Measurements from ENCODE around the gene CKMT2.
A peak's percentile ranks its signal among the peaks of the same experiment; 100 is the strongest.
"Not testable (repeated sequence)": the region's sequence is repeated elsewhere in the genome, so short reads cannot be mapped to it uniquely, and the experiment has no call there.

CKMT2 gene

DNA sequence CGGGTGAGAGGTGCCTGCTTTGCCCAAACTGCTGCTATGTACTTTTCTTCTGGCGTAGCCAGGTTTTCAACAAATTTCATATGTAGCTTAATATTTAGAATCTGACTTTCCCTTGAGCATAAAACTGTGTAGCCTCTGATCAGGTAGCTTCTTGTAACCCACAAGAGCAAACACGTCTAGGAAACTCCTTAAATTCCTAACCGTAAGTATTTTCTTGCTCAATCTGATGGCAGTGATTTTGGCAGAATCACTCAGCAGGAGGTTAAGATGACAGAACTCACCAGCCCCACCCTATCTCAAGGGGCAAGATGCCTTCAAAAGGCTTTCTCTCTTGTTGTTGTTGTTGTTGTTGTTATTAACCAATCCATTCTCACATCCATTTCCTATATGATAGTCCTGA is 20.8 kb downstream of the CKMT2 start:
- no peak for DNase-seq

DNA sequence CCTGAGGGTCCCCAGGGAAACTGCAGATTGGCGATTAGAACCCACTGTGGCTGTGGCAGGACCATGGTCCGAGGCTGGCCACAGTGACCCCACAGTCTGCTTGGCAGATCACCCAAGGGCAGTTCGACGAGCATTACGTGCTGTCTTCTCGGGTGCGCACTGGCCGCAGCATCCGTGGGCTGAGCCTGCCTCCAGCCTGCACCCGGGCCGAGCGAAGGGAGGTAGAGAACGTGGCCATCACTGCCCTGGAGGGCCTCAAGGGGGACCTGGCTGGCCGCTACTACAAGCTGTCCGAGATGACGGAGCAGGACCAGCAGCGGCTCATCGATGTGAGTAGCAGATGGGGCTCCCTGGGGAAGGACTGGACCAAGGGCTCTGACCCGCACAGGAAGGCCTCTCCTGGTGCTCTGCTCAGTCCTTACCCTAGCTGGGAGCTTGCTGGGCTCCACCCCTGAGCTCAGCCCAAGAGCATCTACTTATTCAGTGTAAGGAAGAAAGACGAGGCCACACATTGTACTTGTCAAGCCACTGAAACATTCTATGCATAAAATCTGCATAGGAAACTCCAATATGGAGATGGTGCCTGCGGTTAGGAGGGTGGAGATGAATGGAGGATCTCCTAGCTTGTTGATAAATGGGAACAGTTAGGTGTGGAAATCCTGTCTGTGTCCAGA is 21.9 kb downstream of the CKMT2 start:
- DNase-seq, result no peak

DNA sequence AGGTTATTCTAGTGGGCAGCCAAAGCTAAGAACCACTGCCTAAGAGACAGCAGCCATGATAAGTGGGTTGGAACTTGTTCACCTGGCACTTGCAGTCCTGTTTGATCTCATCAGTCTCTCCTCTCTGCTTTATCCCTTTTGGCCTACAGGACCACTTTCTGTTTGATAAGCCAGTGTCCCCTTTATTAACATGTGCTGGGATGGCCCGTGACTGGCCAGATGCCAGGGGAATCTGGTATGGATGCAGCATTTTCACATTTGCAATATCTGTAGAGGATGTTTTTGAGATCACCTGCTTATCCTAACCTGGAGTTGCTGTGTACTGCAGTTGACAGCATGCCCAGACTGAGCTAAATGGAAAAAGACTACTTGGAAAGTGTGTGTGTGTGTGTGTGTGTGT is 23.6 kb downstream of the CKMT2 start:
- DNase-seq, result no peak

DNA sequence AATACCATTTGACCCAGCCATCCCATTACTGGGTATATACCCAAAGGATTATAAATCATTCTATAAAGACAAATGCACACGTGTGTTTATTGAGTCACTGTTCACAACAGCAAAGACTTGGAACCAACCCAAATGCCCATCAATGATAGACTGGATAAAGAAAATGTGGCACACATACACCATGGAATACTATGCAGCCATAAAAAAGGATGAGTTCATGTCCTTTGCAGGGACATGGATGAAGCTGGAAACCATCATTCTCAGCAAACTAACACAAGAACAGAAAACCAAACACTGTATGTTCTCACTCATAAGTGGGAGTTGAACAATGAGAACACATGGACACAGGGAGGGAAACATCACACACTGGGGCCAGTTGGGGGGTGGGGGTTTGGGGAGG is 29.7 kb downstream of the CKMT2 start:
- DNase-seq, result not testable (repeated sequence)

DNA sequence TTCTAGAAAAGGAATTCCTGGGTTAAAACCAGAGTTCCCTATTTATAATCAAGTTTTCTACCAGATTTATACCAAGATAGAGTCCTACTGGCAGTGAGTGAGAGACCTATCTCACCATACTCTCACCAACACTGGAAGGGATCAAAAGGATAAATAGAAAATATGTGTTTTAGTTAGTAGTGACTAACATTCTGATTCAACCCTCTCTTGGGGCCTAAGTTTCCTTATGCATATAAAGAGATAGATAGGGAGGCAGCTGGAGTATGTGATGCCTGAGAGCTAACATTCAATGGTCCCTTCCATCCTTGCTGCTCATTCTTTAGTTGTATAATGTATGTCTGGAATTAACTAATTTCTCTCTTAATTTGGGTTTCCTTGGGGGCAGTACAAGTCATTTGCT is 32.0 kb downstream of the CKMT2 start:
- no peak for DNase-seq

DNA sequence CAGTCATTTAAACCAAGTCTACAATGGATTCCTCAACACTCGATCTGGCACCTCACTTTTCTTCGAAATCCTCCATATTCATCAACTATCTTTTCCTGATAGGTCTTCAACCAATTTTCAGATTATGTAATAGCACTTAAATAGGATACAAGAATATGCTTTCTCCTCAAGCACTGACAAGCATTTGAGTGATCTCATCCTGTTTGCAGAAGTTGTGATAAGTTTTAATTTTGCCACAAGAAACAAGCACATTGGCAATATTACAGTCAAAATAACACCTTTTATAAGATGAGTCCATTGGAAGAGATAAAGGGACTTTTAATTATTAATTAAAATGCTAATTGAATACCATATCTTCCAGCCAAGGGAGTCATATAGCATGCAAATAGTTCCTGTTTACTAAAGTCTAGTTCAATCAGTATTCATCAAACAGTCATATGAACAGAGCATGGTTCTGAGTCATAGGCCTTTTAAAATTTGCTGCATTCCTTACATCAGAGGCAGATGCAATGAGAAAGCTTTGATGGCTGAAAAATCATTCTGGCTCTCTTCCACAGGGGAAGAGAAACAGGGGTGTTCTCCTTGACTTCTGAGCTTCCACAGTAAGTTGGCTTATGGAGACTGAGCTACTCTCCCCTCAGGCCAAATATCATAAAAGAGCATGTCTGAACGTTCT is 35.5 kb downstream of the CKMT2 start:
- no peak for DNase-seq

DNA sequence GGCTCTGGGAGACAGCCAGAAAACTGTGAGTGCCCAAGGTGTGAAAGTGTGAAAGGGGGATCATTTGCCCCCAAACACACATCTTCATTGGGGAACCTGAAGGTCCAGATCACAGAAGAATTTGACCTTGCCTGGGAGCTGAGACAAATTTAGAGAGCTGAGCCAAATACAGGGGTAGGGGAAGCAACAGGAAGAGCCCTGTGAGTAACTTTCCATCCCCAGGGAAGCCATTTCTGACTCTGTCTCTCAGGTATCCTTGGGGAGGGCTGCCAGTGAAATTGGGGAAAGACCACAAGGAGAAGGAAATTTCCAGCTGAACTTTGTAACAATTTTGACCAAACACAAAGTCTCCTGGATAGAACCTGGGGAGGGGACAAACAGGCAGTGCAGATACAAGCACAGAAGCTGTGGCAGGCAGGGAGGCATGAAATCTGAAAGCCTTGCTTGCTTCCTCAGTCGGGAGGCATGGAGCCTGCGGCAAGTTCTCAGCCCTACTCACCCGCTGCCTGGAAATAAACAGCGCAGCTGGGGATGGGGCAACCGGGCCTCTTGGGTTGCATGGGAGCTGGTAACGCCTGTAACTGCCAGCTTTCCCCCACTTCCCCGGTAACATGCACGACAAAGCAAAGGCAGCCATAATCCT is 36.8 kb downstream of the CKMT2 start:
- no peak for DNase-seq

DNA sequence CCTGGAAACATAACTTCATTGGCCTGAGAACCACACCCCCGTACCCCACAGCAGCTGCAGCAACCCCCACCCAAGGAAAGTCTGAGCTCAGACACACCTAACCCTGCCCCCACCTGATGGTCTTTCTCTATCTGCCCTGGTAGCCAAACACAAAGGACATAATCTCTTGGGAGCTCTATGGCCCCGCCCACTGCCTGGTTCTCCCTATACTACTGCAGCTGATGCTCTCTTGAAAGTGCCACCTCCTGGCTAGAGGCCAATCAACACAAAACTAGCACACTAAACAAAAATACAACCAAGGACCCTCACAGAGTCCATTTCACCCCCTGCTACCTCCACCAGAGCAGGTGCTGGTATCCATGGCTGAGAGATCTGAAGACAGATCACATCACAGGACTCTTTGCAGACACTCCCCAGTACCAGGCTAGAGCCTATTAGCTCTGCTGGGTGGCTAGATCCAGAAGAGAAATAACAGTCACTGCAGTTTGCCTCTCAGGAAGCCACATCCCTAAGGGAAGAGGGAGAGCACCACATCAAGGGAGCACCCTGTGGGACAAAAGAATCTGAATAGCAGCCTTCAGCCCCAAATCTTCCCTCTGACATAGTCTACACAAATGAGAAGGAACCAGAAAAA is 37.4 kb downstream of the CKMT2 start:
- DNase-seq, result not testable (repeated sequence)

DNA sequence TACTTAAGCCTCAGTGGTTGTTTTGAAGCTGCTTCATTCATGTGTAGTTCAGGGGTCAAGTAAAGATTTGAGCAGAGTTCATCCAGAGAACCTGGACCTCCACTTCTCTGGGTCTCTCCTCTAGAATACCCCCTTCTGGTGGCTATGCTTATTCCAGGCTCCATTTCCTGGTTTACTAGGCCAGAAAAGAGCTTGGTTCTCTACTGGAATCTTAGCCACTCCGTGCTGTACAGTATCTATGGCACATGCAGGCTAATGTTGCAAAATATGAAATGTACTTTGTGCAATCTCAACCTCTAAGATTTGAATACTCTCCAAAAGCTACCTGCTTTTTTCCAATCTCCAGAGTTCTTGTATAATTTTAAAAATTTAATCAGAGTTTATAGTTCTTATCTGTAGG is 50.9 kb downstream of the CKMT2 start:
- DNase-seq, result no peak

DNA sequence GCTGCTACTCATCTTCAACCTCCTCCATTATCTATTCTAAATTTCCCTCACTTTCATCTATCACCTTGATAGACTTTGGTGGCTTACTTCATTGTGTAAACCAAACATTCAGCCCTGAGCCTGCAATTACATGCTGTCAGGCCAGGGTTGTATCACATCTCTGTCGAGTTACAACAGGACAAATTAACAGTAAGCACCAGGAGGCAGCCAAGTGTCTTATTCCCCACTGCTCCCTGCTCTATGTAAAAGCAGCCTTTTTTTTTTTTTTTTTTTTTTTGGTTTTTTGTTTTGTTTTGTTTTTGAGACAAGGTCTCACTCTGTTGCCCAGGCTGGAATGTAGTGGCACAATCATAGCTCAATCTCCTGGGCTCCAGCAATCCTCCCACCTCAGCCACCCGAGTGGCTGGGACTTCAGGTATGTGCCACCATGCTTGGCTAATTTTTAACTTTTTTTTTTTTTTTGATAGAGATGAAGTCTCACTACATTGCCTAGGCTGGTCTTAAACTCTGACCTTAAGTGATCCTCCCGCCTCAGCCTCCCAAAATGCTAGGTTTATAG is 53.0 kb downstream of the CKMT2 start:
- no peak for DNase-seq

DNA sequence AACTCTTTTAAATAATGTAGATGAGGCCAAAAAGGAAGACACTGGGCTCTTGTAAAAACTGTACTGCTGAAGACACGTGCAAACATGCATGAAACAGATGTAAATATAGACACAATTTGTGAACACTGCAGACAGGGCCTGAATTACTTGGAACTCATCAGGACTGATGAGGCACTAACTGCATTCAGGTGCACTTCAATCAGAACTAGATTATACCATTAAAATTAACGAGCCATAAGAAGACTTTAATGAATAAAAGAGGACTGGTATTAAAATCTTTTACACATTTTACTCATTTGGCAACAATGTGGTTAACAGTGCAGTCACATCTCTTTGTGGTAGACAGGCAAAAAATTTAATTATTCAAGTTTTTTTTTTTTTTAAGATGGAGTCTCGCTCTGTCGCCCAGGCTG is 54.9 kb downstream of the CKMT2 start:
- no peak for DNase-seq

DNA sequence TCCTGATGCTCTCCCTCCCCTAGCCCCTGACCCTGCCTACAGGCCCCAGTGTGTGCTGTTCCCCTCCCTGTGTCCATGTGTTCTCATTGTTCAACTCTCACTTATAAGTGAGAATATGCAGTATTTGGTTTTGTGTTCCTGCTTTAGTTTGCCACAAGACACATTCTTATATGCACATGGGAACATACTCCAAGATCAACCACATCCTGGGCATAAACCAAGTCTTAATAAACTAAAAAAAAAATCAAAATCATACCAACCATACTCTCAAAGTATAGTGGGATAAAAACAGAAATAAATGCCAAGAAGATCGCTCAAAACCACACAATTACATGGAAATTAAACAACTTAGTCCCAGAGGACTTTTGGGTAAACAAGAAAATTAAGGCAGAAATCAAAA is 57.0 kb downstream of the CKMT2 start:
- DNase-seq, result no peak

DNA sequence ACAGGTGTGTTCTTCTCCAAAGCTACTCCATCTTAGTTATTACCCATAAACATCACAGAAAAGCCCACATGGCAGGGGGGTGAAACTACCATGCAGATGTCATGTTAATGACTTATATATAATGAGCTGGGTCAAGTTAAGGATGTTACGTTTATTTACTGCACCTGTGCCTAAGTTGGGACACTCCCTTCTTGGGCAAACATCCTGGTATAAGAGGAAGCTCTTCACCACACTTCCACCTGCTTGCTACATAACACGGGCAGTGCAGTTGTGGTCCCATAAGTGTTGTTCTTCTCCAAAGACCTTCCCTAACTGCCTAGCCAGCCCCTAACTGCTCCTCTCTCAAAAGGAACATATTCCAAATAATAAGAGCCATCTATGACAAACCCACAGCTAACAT is 59.0 kb downstream of the CKMT2 start:
- DNase-seq, result no peak

DNA sequence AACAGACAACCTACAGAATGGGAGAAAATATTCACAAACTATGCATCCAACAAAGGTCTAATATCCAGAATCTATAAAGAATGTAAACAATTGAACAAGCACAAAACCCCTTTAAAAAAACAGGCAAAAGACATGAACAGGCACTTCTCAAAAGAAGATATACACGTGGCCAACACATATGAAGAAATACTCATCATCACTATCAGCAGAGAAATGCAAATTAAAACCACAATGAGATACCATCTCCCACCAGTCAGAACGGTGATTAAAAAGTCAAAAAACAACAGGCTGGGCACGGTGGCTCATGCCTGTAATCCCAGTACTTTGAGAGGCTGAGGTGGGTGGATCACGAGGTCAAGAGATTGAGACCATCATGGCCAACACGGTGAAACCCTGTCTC is 60.9 kb downstream of the CKMT2 start:
- DNase-seq, result not testable (repeated sequence)

DNA sequence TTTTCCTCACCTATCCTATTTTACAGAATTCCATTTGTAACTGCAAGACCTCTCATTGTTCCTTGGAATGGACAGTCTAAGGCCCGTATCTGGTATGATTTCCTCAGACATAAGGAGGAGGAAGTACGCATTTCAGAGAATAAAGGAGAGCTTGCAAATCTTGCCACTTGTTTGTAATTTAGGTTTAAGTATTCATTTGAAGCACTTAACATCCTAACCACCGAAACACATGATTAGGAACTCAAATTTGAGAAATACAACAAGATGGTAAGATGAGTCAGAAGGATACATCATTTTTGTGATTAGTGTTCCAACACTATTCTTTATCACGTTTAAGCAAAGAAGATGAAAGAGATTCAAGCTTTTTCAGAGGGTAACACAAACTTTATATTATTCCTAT is 64.4 kb downstream of the CKMT2 start:
- DNase-seq, result no peak

DNA sequence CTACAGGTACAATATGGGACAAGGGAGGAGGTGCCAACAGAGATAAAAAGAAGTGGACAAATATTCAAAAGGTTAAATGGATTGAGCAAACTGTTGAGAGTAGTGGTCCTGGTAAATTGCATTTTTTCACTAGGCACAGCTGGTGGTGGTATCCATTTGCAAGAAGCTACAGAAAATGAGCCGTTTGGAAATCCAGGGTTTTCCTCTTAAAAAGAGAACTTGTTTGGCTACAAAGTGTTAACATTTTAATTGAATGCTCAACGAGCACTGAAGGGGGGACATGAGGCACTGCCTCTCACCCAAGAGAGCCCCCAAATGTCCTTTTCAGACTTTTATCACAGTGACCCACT is 67.8 kb downstream of the CKMT2 start:
- DNase-seq, result no peak

DNA sequence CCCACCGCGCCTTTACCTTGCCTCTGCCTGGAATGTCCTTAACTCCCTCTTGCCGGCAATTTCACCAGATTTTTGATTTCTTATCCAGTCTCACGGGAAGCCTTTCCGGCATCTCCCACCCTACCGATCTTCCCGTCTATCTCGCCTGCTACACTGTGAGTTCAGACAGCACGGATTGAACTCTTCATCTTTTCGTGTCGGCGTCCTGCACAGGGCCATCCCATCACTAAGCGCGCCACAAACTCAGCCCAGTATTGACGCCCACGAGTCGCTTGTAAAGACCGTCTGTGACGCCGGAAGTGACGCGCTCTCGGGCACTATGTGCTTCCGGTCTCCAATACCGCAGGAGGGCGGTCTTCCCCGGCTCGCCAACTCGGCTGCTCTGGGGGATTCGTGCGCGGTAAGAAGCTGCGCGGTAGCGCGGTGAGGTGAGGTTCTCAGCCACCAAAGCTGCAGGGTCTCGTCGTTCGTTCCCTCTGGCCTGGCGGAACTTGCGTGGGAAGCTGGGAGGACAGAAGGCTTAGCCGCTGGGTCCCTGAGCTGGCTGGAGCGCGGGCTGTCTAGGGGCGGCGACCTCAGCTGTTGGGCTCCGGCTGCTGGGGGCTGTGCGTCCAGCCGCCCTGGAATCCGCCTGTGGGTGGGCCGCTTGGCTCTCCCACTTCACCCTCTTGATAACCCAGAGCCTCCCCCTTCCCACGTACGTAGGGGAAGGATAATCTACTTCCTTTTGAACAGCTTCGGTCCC is 68.3 kb downstream of the CKMT2 start, which contains the start of gene ZCCHC9:
Gene ZCCHC9 (plus strand): TSS at position 317 of the 745 bp plus-strand sequence. CDS start 3,171 bp downstream, outside the sequence.
- peak; percentile 89 for DNase-seq

DNA sequence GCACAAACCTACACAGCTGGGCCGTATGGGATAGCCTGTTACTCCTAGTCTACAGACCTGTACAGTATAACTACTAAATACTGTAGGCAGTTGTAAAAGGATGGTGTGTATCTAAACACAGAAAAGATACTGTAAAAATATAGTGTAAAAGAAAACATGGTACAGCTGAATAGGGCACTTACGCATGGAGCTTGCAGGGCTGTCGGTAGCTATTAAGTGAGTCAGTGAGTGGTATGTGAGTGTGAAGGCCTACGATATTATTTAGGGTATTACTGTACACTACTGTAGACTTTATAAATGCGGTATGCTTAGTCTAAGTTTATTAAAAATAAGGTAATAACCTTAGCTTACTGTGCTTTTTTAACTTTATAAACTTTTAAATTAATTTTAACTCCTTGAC is 69.5 kb downstream of the CKMT2 start:
- no peak for DNase-seq

DNA sequence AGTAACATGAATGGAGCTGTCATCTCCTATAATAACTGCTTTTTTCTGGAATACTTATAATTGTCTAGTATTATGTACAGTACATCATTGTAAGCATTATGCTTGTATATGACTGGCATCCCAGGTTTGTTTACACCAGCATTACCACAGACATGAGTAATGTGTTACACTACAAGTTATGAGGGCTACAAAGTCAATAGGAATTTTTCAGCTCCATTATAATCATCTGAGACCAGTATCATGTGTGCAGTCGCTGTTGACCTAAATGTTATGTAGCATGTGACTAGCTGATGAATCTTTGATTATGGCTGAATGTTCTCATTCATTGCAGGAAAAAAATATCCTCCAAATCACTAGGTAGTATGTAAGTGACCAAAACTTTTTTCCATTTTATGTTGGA is 70.4 kb downstream of the CKMT2 start:
- no peak for DNase-seq

DNA sequence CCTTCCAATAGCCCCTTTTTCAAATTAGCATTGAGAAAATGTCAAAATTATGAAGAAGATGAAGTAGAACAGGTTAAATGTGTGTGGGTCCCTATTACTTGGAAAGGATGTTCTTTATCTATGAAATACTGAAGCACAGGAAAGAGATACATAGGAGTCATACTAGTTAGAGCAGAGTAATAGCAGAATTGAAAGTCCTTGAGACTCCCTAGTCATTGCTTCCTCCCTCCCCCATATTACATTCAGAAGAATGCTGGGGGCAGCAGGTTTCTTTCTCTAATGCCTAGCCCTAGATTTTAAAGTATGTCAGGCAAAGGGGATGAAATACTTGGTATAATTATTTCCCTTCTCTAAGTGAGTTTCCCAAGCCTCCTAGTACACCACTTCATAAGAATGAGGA is 72.7 kb downstream of the CKMT2 start:
- DNase-seq, result no peak

DNA sequence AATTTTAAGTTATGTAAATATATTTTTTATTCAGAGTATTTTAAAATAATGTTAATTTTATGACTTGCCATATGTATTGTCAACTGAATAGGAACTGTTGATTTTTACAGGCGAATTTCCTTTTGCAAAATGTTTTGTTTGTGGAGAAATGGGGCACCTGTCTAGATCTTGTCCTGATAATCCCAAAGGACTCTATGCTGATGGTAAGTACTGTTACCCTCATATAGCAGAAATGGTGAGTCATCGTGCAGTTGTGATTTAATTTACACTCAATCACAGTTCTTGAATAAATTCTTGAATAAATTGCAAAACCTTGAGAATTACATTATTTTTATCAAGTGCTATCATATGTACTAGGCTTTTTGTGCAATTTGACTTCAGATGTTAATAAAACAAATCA is 75.7 kb downstream of the CKMT2 start:
- no peak for DNase-seq

DNA sequence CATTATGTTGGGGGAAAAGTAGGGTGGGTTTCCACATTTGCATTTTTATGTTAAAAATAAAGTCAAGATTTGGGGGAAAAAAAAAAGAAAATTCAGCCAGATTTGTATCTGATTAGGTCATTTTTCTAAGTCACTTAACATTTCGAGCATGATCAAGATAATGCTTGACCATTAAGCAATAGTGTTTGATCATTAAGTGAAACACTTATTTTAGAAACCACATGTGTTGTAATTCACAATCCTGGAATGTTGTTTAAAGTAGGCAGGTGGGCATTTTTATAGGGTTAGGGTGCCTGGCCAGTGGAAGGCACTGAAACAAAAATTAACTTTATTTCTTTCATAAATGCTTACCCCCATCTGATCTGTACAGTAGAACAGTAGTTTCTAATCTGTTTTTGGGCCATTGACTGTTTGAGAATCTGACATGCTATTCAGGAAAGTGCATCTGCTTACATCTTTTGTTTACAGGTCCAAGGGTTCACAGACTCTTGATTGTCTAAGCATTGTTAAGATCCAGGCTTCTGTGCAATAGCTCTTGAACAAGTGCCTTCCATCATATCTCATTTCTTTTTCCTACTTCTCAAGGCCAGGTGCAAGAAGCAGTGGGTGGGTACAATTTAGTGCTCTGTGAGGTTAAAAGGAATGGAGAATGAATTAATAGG is 77.4 kb downstream of the CKMT2 start:
- DNase-seq, result no peak
